A673 (cell line): ENCODE data around the gene VPS26C. TPM values are rescaled to one million over a fixed set of nuclear protein-coding genes. Genes with fewer than 3 reads are reported as not detected.

Experiments used
- BruUV-seq: library from RNA; stranded (reverse); fragments of 400-500 nt; replicated peaks from 2 replicates; lab custom pipeline; 2021; lab: Mats Ljungman, UMichigan
- CTCF ChIA-PET: fragments of 300-600 bp; sonication (Branson Sonifier 250); formaldehyde crosslinking; loops from one replicate; lab custom pipeline; 2022; ENCODE audit warnings: antibody characterized with exemption; lab: Charles Lee
- POLR2A ChIA-PET: fragments of 300-600 bp; sonication (Branson Sonifier 250); formaldehyde crosslinking; loops from one replicate; lab custom pipeline; 2022; ENCODE audit warnings: antibody characterized with exemption; ENCODE audit not compliant: low non-redundant PET; lab: Charles Lee
- DNase-seq: peaks from one replicate; pipeline ENCODE4 v3.0.0-alpha.2; 2015; ENCODE audit warnings: low spot score
- H3K27ac ChIP-seq: fragments of 200-600 bp; sonication (generic); 2 replicates; pipeline ENCODE4 v1.5.1; 2016; ENCODE audit warnings: mixed run types, low read depth, mild to moderate bottlenecking, mixed read lengths, antibody characterized with exemption, low read length; ENCODE audit not compliant: poor library complexity, severe bottlenecking
- H3K27me3 ChIP-seq: fragments of 200-600 bp; sonication (generic); replicated peaks from 2 replicates; pipeline ENCODE4 v1.6.1; 2017; ENCODE audit warnings: mixed run types, low read depth, mild to moderate bottlenecking, mixed read lengths, antibody characterized with exemption, low read length; ENCODE audit not compliant: insufficient read depth, poor library complexity
- H3K36me3 ChIP-seq: fragments of 200-600 bp; sonication (generic); 2 replicates; pipeline ENCODE4 v1.6.1; 2016; ENCODE audit warnings: mixed run types, mild to moderate bottlenecking, mixed read lengths, antibody characterized with exemption, low read length; ENCODE audit not compliant: insufficient read depth, poor library complexity, severe bottlenecking
- H3K4me1 ChIP-seq: fragments of 200-600 bp; sonication (generic); 2 replicates; pipeline ENCODE4 v1.6.1; 2017; ENCODE audit warnings: mixed run types, mild to moderate bottlenecking, mixed read lengths, antibody characterized with exemption, low read length; ENCODE audit not compliant: insufficient read depth, poor library complexity, severe bottlenecking
- H3K4me3 ChIP-seq: fragments of 200-600 bp; sonication (generic); 2 replicates; pipeline ENCODE4 v1.5.1; 2016; ENCODE audit warnings: low read depth, mixed run types, mild to moderate bottlenecking, mixed read lengths, low read length; ENCODE audit not compliant: poor library complexity, severe bottlenecking
- H3K9me3 ChIP-seq: fragments of 200-600 bp; sonication (generic); 2 replicates; pipeline ENCODE4 v1.6.1; 2016; ENCODE audit warnings: mixed run types, low read depth, mild to moderate bottlenecking, mixed read lengths, antibody characterized with exemption, low read length; ENCODE audit not compliant: poor library complexity, severe bottlenecking
- CTCF ChIP-seq: fragments of 300-800, 200-600 bp; sonication (generic); conservative IDR thresholded peaks from 2 replicates; pipeline ENCODE4 v1.5.1; 2017; ENCODE audit warnings: low read depth, mild to moderate bottlenecking, antibody characterized with exemption, low read length, moderate library complexity, mixed read lengths
- EZH2 ChIP-seq: fragments of 200-600 bp; sonication (generic); IDR thresholded peaks from 2 replicates; pipeline ENCODE4 v1.6.1; 2017; ENCODE audit warnings: borderline replicate concordance, low read depth, mild to moderate bottlenecking, mixed read lengths, antibody characterized with exemption, low read length; ENCODE audit not compliant: poor library complexity, severe bottlenecking
- intact Hi-C: fragments of 100-400 bp; cut with micrococcal nuclease; formaldehyde crosslinking; loops from one replicate; pipeline ENCODE4 v1.10.0; 2022; ENCODE audit not compliant: unreplicated experiment
- total RNA-seq: library from RNA; stranded (reverse); gene quantifications from 2 replicates; pipeline ENCODE4 v1.2.3, GENCODE V29; 2021

VPS26C gene
- total RNA-seq, 1 experiment from 2014 or later: 45.3 TPM

DNA sequence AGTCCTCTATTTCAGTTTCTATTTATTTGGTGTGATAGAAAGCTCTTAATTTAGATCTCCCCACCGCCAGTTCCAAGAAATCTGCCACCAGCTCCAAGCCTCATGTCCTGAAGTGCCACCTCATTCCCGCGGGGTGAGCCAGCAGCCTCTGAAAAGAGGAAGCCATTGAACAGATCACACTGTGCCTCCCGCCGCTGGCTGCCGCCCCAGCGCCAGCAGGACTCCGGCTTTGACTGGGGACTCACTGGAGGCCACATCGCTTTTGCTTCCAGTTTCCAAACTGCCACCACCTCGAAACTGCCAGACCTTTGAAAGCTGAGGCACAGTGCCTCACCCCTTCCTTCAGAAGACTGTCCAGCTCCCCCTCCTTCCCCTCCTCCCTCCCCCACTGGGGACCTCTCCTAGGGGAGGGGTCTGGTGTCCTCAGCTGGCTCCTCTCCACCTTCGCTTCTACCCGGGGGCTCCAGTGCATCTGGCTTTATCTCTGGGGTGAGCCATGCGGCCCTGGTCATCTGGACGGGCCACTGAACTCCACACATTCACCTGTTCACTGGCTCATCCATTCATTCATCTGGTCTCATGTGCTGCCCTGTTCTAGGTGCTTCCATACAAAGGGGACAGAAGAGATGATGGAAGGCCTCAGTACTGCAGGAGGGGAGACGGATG, 58.9 kb downstream of the VPS26C start:
- intact Hi-C loops: no loop called here
- no peak for TF ChIP-seq EZH2
- TF ChIP-seq CTCF: no peak
- H3K4me1 ChIP-seq: no peaks in the 10 kb centered on the region
- H3K27me3 ChIP-seq: no peaks in the 10 kb centered on the region
- no peak for DNase-seq
- CTCF ChIA-PET: no interaction called here
- H3K4me3 ChIP-seq: no peak overlapping the region
- H3K9me3 ChIP-seq: no peaks in the 10 kb centered on the region
- POLR2A ChIA-PET: no interaction called here
- H3K36me3 ChIP-seq: no peaks in the 10 kb centered on the region
- H3K27ac ChIP-seq: no peak overlapping the region
- no TSS peak for BruUV-seq

DNA sequence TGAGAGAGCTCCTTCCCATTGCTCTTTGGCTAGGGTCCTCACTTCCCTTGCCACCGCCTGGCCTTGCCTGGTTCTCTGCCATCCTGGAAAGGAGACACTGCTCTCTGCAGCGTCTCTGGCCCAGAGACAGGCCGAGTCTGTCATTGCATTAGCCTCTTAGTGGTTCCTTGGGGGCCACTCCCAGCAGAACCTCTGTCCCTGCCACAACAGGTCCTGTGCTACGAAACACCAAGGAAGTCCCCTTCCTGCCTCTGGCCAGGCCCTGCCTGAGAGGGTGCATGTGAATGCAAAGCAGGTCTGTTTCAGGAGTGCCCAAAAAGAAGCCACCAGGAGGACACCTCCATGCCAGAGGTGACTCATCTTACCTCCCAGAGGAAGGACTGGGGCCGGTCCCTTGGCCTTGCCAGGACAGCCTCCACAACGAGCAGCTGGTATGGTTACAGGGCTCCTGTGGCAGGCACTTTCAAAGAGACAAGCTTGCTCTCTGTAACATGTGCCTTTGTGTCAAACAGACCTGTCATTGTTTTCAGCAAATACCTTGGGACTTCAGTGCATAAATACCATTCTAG, 59.6 kb downstream of the VPS26C start:
- TF ChIP-seq EZH2 (no peak), CTCF (no peak)
- intact Hi-C loops: no loop called here
- Histone ChIP-seq H3K36me3 (no peaks in the 10 kb centered on the region), H3K27me3 (no peaks in the 10 kb centered on the region), H3K27ac (no peak overlapping the region), H3K4me3 (no peak overlapping the region), H3K4me1 (no peaks in the 10 kb centered on the region), H3K9me3 (no peaks in the 10 kb centered on the region)
- ChIA-PET POLR2A (no interaction called here), CTCF (interaction anchor here (0.6 kb wide), 1 partner anchor 8 kb away, joined by 6 read pairs; no protein-coding TSS in a partner anchor)
- no TSS peak for BruUV-seq
- DNase-seq: no peak

- H3K9me3 ChIP-seq: no peaks in the 10 kb centered on the region
- H3K27me3 ChIP-seq: no peaks in the 10 kb centered on the region
- no peak for TF ChIP-seq CTCF
- no peak for TF ChIP-seq EZH2
- H3K36me3 ChIP-seq: peaks cover 9% of the 10 kb centered on the region
- BruUV-seq: no TSS peak
- POLR2A ChIA-PET: no interaction called here
- DNase-seq: no peak
- CTCF ChIA-PET: no interaction called here
- H3K4me3 ChIP-seq: no peak overlapping the region
- intact Hi-C loops: no loop called here
- no peak overlapping the region for H3K27ac ChIP-seq
- H3K4me1 ChIP-seq: no peaks in the 10 kb centered on the region
These were observed 60.6 kb downstream of the VPS26C start for GRCh38 chr21:37206496-37206895.
